ENCODE measurements around the gene FBXO31. TPM values are rescaled to one million over a fixed set of nuclear protein-coding genes. Genes with fewer than 3 reads are reported as not detected.

Gene FBXO31
- total RNA-seq, 1 experiment from 2014 or later, result 40.4 TPM

- Mint-ChIP-seq H3K27ac (ENCODE audit: unreplicated experiment) (no peak overlapping the region), H3K36me3 (ENCODE audit: insufficient read depth, unreplicated experiment) (peaks cover 8% of the 10 kb centered on the region), H3K4me1 (ENCODE audit: low read depth, unreplicated experiment) (peaks cover 3% of the 10 kb centered on the region), H3K9me3 (ENCODE audit: low read depth, unreplicated experiment) (no peaks in the 10 kb centered on the region), H3K4me3 (ENCODE audit: low read depth, unreplicated experiment) (no peak overlapping the region), H3K27me3 (ENCODE audit: unreplicated experiment) (no peaks in the 10 kb centered on the region)
- CTCF ChIA-PET, result interaction anchor here (0.6 kb wide), 1 partner anchor 537 kb away, joined by 6 read pairs; no protein-coding TSS in a partner anchor
- no peak for DNase-seq
- no peak for TF ChIP-seq CTCF (IDR thresholded peaks at IDR 0.05; ENCODE audit: unreplicated experiment)
- no TSS peak for BruUV-seq (replicated peaks)
- intact Hi-C loops (cut with micrococcal nuclease; ENCODE audit: unreplicated experiment), result no loop called here
Measured at GRCh38 chr16:87323727-87324410, 59.7 kb downstream of the FBXO31 start.

- intact Hi-C loops (cut with micrococcal nuclease; ENCODE audit: unreplicated experiment), result no loop called here
- no peak for TF ChIP-seq CTCF (IDR thresholded peaks at IDR 0.05; ENCODE audit: unreplicated experiment)
- CTCF ChIA-PET, result interaction anchor here (0.6 kb wide), 1 partner anchor 537 kb away, joined by 6 read pairs; no protein-coding TSS in a partner anchor
- H3K27ac Mint-ChIP-seq (ENCODE audit: unreplicated experiment), result no peak overlapping the region
- no peak overlapping the region for H3K4me3 Mint-ChIP-seq (ENCODE audit: low read depth, unreplicated experiment)
- H3K4me1 Mint-ChIP-seq (ENCODE audit: low read depth, unreplicated experiment), result peaks cover 11% of the 10 kb centered on the region
- no peaks in the 10 kb centered on the region for H3K9me3 Mint-ChIP-seq (ENCODE audit: low read depth, unreplicated experiment)
- BruUV-seq (replicated peaks), result no TSS peak
- H3K27me3 Mint-ChIP-seq (ENCODE audit: unreplicated experiment), result no peaks in the 10 kb centered on the region
- peaks cover 13% of the 10 kb centered on the region for H3K36me3 Mint-ChIP-seq (ENCODE audit: insufficient read depth, unreplicated experiment)
- DNase-seq, result no peak
Measured at GRCh38 chr16:87322833-87323726, 60.5 kb downstream of the FBXO31 start.

DNA sequence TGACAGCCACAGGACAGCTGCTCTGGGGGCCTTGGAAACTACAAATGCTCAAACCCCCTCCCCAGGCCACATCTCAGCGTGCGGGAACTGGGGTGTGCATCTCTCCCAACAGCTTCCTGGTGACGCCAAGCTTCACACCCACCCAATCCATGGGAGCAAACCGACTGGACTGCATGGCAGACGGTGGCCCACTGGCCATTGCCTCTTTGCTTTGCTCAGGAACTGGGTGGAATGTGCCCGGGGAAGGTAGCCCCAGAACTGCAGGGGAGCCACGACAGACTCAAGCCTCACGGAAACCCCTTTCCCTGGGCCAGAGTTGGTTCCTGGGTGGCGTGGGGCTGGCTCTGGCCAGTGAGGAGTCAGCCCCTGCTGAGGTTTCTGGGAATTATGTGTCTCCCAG, 61.2 kb downstream of the FBXO31 start:
- no TSS peak for BruUV-seq (replicated peaks)
- TF ChIP-seq CTCF (IDR thresholded peaks at IDR 0.05; ENCODE audit: unreplicated experiment), result no peak
- H3K36me3 Mint-ChIP-seq (ENCODE audit: insufficient read depth, unreplicated experiment), result peaks cover 20% of the 10 kb centered on the region
- no peak overlapping the region for H3K4me3 Mint-ChIP-seq (ENCODE audit: low read depth, unreplicated experiment)
- no peaks in the 10 kb centered on the region for H3K27me3 Mint-ChIP-seq (ENCODE audit: unreplicated experiment)
- no peak overlapping the region for H3K27ac Mint-ChIP-seq (ENCODE audit: unreplicated experiment)
- intact Hi-C loops (cut with micrococcal nuclease; ENCODE audit: unreplicated experiment), result no loop called here
- H3K4me1 Mint-ChIP-seq (ENCODE audit: low read depth, unreplicated experiment), result peaks cover 14% of the 10 kb centered on the region
- CTCF ChIA-PET, result no interaction called here
- no peaks in the 10 kb centered on the region for H3K9me3 Mint-ChIP-seq (ENCODE audit: low read depth, unreplicated experiment)
- no peak for DNase-seq

DNA sequence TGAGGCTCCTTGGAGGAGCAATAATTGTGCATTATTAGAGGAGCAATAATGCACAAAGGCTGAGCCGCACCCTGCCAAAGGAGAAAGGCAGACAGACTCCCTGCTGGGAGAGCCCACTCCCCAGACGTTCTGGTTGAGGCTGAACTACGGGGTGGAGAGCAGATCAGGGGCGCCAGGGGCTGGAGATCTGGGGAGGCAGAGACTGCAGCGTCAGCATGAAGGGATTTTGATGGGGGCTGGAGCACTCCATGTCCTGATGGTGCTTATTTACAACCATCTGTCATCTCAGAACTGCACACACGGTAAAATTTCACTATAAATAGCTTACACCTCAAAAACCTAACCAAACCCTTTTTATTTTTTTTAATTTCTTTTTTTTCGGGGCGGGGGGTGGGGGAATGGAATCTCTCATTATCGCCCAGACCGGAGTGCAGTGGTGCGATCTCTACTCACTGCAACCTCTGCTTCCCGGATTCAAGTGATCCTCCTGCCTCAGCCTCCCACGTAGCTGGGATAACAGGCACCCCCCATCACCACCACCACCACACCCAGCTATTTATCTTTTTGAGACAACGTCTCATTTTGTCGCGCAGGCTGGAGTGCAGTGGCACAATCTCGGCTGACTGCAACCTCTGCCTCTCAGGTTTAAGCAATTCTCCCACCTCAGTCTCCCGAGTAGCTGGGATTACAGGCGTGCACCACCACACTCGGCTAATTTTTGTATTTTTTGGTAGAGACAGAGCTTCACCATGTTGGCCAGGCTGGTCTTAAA, 62.1 kb downstream of the FBXO31 start:
- CTCF ChIA-PET, result no interaction called here
- Mint-ChIP-seq H3K4me3 (ENCODE audit: low read depth, unreplicated experiment) (no peak overlapping the region), H3K27me3 (ENCODE audit: unreplicated experiment) (no peaks in the 10 kb centered on the region), H3K27ac (ENCODE audit: unreplicated experiment) (no peak overlapping the region), H3K36me3 (ENCODE audit: insufficient read depth, unreplicated experiment) (peaks cover 28% of the 10 kb centered on the region), H3K4me1 (ENCODE audit: low read depth, unreplicated experiment) (peaks cover 14% of the 10 kb centered on the region), H3K9me3 (ENCODE audit: low read depth, unreplicated experiment) (no peaks in the 10 kb centered on the region)
- TF ChIP-seq CTCF (IDR thresholded peaks at IDR 0.05; ENCODE audit: unreplicated experiment), result no peak
- DNase-seq, result no peak
- BruUV-seq (replicated peaks), result no TSS peak
- intact Hi-C loops (cut with micrococcal nuclease; ENCODE audit: unreplicated experiment), result no loop called here
